GM18519 (cell line): ENCODE results near the gene ASPHD2.

Experiments used
- ATAC-seq: cut with Tn5 transposase; IDR thresholded peaks from one replicate; pipeline ENCODE4 v1.9.1; 2021; ENCODE audit warnings: mild to moderate bottlenecking, moderate library complexity; ENCODE audit not compliant: unreplicated experiment, low FRiP score

Gene ASPHD2

DNA sequence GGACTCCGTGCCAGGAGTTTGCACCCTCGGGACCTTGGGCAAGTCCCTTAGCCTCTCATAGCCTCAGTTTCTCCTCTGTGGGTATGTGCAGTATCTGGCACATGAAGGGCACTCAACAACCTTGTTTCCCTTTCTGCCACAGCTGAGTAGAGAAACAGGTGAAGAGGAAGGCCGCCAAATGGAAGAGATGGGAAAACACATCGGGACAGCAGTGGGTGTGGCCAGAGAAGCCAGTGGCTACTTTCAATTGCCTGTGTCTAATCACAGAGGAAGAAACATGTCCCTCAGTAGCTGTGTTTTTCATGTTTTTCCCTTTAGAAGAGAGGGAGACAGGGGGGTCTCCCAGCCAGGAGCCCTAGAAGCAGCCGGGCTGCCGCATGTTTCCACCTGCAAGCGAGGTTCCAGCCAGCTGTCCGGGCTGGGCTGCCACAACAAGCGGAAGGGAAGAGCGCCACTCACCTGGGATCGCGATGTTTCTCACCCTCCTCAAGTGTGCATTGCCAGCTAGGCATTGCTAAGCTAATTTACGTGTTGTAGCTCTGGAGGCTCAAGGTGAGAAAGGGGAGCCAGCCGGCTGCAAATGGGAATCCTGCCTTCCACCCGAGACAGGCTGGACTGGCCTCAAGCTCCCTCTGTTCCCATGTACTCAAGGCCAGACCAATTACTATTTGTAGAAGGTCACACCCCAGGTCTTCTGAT lies 16.7 kb downstream of the ASPHD2 start:
- ATAC-seq: no peak

DNA sequence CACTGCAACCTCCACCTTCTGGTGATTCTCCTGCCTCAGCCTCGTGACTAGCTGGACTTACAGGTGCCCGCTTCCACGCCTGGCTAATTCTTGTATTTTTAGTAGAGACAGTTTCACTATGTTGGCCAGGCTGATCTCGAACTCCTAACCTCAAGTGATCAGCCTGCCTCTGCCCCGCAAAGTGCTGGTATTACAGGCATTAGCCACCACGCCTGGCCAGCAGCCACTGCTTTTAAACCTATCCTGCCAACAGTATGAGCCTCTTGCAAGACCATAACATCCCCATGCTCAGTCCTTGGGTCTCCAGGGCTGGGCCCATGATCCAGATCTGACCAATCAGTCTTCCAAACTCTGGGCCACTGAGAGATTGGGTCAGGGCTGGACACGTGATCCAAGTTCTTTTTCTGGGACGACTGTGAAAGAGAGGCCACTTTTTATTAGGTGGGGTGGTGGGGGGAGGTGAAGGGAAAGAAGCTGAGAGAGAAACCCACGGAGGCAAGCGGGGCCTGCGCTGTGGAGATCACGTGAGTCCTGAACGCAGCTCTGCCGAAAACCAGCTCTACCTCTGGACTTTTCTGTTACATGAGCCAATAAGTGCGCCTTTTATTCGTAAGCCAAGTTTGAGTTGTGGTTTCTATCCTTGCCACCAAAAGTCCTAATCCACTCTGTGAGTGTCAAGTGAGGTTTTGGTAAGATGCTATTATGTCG lies 17.9 kb downstream of the ASPHD2 start:
- no peak for ATAC-seq

GRCh38 chr22:26447584-26448329 lies 18.7 kb downstream of the ASPHD2 start:
- ATAC-seq: no peak

- ATAC-seq: no peak
Observed at GRCh38 chr22:26448334-26448733, 19.3 kb downstream of the ASPHD2 start.

DNA sequence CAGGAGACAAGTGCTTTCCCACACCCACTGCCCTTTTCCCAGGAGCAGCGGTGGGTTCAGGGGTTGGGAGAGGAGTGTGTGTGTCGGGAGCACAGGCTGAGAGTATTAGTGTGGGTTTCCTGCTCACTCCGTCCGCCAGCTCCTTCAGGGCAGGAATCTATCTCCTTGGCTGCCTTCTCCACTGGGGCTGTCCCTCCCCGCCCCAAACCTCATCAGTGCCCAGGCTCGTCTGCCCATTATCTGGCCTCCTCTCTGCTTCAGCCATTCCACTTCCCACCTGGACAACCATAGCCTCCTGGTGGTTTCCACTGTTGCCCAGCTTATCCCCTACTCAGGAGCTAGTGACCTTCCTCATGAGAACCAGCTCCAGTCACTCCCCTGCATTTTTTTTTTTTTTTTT lies 19.9 kb downstream of the ASPHD2 start:
- no peak for ATAC-seq

- no peak for ATAC-seq
Observed at GRCh38 chr22:26450453-26451185, 21.6 kb downstream of the ASPHD2 start.

DNA sequence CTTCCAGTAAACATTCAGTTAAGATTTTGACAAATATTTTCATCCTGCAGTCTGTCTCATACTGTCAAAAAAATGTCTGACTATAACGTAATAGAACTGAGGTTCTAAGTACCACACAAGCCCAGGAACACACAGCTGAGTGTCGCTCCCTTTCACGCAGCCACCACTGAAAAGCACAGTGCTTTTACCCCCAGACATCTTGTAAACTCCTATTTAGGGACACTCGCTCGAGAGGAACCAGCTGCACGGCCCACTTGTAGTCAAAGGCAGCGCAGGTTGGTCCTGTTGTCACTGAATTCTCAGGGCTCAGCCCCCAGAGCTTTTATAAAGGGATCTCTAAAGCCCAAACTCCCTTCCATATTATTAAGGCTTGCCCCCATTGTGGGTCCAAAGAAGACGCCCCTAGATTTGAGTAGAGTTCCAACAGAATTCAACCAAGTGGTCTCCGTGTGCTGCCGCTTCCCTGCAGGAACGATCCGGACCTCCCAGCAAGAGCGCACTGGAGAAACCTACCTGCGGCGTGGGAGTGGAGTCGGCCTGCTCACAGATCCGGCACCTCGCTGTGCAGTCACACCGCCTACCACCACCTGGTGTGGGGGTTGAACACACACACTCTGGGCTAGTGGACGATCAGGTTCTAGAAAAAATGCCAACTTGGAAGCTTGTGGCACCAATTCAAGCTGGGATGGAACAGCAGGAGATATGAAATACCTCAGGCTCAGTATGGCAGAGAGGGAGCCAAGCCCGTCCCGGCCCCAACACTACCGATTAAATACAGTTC lies 23.4 kb downstream of the ASPHD2 start:
- no peak for ATAC-seq

- ATAC-seq: no peak
Observed at GRCh38 chr22:26453216-26453615, 24.2 kb downstream of the ASPHD2 start.

- ATAC-seq: no peak
Observed at GRCh38 chr22:26453812-26454500, 24.9 kb downstream of the ASPHD2 start.

DNA sequence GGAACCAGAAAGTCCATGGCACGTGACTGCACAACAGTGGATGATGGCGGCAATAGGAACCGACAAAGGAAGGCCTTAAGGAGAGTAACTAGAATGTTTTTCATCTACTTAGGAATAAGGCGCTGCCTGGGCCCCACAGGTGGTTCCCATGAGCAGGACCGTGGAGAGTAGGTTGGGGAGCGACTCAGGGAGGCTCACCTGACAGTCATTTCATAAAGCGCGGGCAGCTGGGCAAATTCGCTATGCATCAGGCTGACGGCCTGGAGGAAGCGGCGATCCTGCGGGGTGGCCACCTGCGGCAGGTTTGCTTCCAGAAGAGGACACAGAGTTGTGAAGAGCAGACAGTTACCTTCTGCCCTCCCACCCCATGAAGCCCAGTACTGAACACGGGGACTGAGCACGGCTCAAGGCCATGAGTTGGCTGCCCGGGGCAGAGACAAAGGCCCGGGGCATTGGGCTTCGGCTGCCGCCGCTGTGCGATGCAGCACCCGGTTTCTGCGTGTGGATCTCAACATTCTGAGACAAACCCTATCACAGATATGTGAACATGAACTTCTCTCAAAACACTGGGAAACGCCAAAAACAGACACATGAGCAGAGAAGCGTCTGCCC lies 28.7 kb downstream of the ASPHD2 start:
- no peak for ATAC-seq

- no peak for ATAC-seq
Observed at GRCh38 chr22:26460202-26460601, 31.1 kb downstream of the ASPHD2 start.

DNA sequence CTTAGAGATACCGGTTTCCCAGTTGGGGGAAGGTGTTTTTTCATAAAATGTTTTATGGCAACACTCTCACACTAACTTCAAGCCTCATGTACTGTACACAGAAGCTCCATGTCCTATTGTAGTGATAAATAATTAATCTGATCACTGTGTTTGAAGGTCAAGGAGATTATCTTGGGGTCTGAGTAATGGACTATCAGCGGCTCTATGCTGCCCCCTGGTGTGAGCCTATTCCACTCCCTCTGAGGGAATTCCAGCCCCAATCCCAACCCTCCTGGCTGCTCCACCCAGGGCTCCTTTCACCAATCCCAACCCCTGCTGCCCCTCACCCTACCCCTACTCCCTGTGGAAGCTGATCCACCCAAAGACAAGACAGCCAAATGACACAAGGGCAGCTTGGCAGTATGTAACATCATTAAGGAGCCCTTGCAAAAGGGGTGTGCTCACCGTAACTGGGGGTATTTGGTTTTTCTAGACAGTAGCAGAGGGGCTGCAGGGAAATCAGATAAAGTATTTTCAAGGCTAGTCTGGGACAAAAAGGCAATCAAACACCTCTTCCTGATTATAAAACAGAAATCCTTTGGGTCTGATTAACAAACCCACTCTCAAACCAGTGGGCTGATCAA lies 32.2 kb downstream of the ASPHD2 start:
- no peak for ATAC-seq

- ATAC-seq: no peak
Observed at GRCh38 chr22:26462051-26462450, 33.0 kb downstream of the ASPHD2 start.

GRCh38 chr22:26462641-26463040 lies 33.6 kb downstream of the ASPHD2 start:
- ATAC-seq: no peak

- ATAC-seq: no peak
Observed at GRCh38 chr22:26463101-26463661, 34.1 kb downstream of the ASPHD2 start.

- no peak for ATAC-seq
Observed at GRCh38 chr22:26463688-26464087, 34.6 kb downstream of the ASPHD2 start.

DNA sequence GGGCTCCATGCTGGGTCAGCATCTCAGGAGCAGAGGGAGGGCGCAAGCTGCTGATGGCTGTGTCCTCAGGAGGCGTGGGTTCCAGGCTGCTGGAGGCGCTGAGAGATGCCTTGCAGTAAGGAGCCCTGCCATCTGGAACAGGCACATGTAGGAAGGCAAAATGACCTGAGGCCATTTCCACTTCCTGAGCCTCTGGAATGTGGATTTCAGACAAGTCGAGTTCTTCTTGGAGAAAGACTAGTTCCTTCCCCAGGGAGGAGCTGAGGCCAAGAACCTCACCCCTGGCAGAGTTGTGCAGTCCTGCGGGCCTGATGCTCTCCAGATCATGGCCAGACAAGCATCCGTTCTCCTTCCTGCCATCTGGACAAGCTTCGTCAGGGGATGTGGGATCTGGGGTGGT lies 35.3 kb downstream of the ASPHD2 start:
- no peak for ATAC-seq

GRCh38 chr22:26466196-26466595 lies 37.1 kb downstream of the ASPHD2 start:
- ATAC-seq: no peak
